SKM-1 treated with dmso at 0.1 percent for 144 hours (cell line): ENCODE data around the gene SLC25A17.
A peak's percentile ranks its signal among the peaks of the same experiment; 100 is the strongest.
"Not testable (repeated sequence)": the region's sequence is repeated elsewhere in the genome, so short reads cannot be mapped to it uniquely, and the experiment has no call there.

Experiments used
- DNase-seq: peaks from one replicate; lab custom pipeline; 2025; ENCODE audit not compliant: unreplicated experiment; lab: John Stamatoyannopoulos, UW

SLC25A17 gene, protein sequence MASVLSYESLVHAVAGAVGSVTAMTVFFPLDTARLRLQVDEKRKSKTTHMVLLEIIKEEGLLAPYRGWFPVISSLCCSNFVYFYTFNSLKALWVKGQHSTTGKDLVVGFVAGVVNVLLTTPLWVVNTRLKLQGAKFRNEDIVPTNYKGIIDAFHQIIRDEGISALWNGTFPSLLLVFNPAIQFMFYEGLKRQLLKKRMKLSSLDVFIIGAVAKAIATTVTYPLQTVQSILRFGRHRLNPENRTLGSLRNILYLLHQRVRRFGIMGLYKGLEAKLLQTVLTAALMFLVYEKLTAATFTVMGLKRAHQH

GRCh38 chr22:40818747-40819598 lies at the start of gene SLC25A17:
Gene SLC25A17 (minus strand): TSS chr22:40819346. CDS start chr22:40819248, 98 bp downstream.
- DNase-seq, result peak; percentile 77

DNA sequence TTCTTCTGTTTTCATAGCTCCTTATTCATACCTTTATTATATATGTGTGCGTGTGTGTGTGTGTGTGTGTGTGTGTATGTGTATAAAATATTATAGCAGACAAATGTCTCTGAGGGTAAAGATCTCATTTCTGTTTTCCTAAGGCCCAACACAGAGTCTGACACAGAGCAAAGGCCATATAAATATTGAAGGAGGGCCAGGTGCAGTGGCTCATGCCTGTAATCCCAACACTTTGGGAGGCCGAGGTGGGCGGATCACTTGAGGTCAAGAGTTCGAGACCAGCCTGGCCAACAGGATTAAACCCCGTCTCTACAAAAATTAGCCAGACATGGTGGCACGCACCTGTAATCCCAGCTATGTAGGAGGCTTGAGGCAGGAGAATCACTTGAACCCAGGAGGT lies 49.2 kb upstream of the SLC25A17 start:
- not testable (repeated sequence) for DNase-seq

DNA sequence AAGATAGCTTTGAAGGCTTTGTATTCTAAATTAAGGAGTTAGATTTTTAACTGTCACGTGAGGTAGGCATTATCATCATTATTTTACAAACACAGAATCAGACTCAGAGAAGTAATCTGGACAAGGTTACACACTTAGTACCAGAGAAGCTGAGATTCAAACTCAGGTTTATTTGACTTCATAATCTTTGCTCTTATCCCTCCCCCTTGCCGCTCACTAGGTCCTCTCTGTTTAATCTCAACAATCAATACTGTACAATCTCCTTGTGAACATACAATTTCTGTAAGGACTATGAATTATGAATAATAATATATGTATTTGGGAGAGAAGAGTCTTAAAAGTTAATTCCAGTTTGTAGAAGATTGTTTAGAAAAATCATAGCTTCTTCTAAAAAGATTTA lies 48.0 kb upstream of the SLC25A17 start:
- DNase-seq, result no peak

DNA sequence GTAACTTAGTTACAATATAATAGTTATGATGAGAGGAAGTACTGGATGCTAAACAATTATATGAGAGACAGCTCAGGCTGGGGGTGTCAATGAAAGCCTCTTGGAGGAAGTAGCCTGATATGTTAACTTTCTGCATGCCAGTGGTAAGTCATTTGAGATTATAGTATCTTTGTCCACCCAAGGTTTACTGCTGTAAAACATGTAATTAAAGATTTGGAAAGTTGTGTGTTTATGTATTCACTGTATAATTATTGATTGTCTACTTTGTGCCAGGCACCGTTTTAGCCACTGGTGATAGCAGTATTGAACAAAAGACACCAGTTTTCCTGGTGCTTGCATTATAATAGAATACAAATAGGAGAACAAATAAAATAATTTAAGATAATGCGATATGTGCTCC lies 43.4 kb upstream of the SLC25A17 start:
- DNase-seq, result no peak

- no peak for DNase-seq
Observed at GRCh38 chr22:40862013-40862412, 42.9 kb upstream of the SLC25A17 start, which contains the start of gene DNAJB7. Gene DNAJB7 (minus strand): TSS chr22:40862113. CDS start chr22:40861994, 119 bp downstream.

- no peak for DNase-seq
Observed at GRCh38 chr22:40857309-40857855, 38.2 kb upstream of the SLC25A17 start.

GRCh38 chr22:40856513-40857308 lies 37.6 kb upstream of the SLC25A17 start, which contains the start of the genes ST13 and XPNPEP3:
Gene ST13 (minus strand): TSS chr22:40856639. CDS start chr22:40856540, 99 bp downstream.
Gene XPNPEP3 (plus strand): TSS chr22:40857148. CDS start chr22:40857182, 34 bp downstream.
- peak; percentile 92 for DNase-seq

DNA sequence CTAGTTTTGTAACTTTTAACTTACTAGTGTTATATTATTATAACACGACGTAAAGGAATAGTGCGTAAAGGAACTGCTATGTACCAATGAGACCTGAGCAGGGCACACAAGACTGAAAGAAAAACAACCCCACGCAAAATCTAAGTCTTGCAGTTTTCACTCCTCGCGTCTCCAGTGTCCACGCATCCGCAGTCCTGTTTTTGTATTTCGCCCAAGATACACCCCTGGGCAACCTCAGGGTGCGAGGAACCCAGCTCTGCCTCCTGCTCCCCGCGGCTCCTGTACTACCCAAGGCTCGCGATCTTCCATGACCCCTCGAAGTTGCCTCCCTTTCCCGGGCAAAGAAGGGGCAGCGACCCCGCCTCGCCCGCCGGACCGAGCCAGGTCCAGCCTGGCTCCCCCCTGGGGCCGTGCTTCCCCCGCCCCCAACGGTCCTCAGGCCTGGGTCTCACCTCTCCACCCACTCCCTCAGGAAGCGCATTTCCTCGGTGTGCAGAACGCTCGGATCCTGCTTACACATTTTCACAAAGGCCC lies 36.9 kb upstream of the SLC25A17 start:
- no peak for DNase-seq

- DNase-seq, result no peak
Observed at GRCh38 chr22:40855071-40855978, 36.2 kb upstream of the SLC25A17 start.

- no peak for DNase-seq
Observed at GRCh38 chr22:40853961-40854360, 34.8 kb upstream of the SLC25A17 start.

DNA sequence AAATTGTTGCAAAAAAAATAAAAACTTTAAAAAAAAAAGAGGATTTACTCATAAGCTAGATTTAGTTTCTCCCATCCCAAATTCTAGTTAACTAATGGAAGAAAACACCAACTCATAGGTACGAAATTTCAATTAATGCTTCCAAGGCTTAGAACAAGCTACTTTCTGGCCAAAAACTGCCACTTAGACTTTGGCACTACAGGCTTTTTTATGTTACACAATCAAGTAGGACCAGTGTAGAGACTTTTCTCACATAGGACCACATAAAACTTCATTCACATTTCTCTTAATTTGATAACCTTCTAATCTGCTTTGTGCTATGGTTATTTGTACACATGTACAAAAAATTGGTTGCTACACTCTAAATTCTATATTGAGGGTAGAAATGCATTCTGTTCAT lies 34.2 kb upstream of the SLC25A17 start:
- DNase-seq, result no peak

DNA sequence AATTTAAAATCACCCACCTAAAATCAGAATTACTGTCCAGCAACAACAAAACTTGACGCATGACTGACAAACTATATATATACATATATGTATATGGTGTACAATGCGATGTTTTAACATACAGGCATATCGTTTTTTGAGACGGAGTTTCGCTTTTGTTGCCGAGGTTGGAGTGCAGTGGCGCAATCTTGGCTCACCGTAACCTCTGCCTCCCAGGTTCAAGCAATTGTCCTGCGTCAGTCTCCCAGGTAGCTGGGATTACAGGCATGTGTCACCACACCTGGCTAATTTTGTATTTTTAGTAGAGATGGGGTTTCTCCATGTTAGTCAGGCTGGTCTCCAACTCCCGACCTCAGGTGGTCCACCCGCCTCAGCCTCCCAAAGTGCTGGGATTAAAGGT lies 26.7 kb upstream of the SLC25A17 start:
- DNase-seq, result not testable (repeated sequence)

DNA sequence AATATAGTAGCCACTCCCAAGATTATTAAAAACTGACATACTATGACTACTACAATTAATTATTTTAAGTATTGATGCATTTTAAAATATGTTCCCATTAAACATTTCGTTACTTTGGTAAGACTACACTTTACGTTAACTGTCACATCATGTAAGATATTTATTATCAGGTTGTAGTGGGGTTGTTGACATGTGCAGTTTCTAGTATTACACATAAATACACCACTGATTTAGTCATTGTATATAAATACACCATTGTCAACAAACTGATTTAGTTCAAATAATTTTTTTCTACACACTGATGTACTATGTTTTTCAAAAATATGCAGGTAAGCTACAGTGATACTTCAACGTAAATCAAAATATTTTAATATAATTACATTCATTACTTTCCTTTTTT lies 25.8 kb upstream of the SLC25A17 start:
- DNase-seq, result no peak

DNA sequence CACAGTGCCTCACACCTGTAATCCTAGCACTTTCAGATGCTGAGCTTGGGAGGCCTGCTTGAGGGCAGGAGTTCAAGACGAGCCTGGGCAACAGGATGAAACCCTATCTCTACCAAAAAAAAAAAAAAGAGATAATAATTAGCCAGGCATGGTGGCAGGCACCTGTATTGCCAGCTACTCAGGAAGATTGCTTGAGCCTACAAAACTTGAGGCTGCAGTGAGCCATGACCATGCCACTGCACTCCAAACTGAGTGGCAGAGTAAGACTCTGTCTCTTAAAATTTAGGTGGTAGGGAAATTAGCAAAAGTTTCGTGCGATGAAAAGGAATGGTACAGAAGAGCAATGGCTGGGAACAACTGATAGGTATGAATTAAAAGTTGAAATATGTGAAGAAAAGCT lies 19.3 kb upstream of the SLC25A17 start:
- DNase-seq, result no peak

GRCh38 chr22:40834619-40835018 lies 15.5 kb upstream of the SLC25A17 start:
- no peak for DNase-seq

DNA sequence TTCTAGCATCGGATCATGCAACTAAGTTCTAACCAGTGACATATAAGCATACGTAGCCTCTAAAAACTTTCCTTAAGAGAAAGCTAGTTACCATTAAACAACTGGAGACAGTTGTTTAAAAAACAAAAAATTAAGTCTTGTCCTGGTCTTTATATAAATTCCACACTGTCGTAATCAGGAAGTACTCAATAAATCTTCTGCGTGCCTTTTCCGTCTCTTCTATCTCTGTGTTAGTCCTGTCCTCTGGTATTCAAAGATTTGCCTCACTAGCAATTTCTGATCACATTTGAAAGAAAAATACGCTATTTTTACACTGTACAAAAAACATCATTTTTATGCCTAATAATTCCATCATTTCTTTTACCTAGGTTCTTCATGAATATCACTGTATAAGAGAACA lies 10.0 kb upstream of the SLC25A17 start:
- no peak for DNase-seq

DNA sequence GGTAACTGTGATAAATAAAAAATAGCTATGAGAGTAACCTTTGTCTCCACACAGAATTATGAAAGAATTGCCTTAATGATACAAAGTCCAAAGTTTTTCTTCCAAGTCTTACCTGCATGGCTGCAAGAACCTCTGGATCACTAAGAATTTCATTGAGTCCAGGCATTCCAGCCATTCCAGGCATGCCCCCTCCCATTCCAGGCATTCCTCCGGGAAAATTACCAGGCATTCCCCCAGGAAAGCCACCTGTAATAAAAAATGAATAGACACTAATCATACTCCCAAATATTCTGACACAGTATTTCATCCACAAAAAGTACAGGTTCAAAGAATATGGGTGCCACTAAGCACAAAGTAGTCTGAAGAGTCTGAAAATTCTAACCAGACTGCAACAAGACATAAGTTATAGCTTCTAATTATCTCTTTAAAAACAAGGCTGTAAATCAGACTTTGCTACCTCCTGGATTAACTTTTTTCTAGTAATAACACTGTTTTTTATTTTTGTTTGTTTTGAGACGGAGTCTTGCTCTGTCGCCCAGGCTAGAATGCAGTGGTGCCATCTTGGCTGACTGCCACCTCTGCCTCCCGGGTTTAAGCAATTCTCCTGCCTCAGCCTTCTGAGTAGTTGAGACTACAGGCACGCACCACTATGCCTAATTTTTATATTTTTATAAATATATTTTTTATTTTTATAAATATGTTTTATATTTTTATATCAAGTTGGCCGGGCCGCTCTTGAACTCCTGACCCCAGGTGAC lies 8.0 kb upstream of the SLC25A17 start:
- DNase-seq, result no peak

GRCh38 chr22:40826292-40826691 lies 7.1 kb upstream of the SLC25A17 start:
- DNase-seq, result not testable (repeated sequence)

GRCh38 chr22:40823426-40823825 lies 4.3 kb upstream of the SLC25A17 start:
- no peak for DNase-seq
